ENCODE data around the gene PCDHGA9. TPM values are rescaled to one million over a fixed set of nuclear protein-coding genes. Genes with fewer than 3 reads are reported as not detected.
A peak's percentile ranks its signal among the peaks of the same experiment; 100 is the strongest.
"Not testable (repeated sequence)": the region's sequence is repeated elsewhere in the genome, so short reads cannot be mapped to it uniquely, and the experiment has no call there.

Gene PCDHGA9
- total RNA-seq, 1 experiment from 2014 or later = not detected

GRCh38 chr5:141382469-141383294, 19.9 kb upstream of the PCDHGA9 start, which contains the start of gene PCDHGA7:
PCDHGA7 (plus strand) TSS chr5:141382742; CDS start chr5:141382900, 158 bp downstream.
- no peak for DNase-seq (ENCODE audit: low spot score)
- in situ Hi-C loops (cut with HindIII; ENCODE audit: low sequenced_read_pairs) = no loop called here

DNA sequence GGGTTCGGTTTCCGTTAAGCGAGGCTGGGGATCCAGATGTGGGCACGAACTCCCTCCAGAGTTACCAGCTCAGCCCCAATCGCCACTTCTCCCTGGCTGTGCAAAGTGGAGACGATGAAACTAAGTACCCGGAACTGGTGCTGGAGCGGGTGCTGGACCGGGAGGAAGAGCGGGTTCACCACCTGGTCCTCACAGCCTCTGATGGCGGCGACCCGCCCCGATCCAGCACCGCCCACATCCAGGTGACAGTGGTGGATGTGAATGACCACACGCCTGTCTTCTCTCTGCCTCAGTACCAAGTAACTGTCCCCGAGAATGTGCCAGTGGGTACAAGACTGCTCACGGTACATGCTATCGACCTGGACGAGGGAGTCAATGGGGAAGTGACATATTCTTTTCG, 19.2 kb upstream of the PCDHGA9 start:
- DNase-seq (ENCODE audit: low spot score) = no peak
- in situ Hi-C loops (cut with HindIII; ENCODE audit: low sequenced_read_pairs) = no loop called here

DNA sequence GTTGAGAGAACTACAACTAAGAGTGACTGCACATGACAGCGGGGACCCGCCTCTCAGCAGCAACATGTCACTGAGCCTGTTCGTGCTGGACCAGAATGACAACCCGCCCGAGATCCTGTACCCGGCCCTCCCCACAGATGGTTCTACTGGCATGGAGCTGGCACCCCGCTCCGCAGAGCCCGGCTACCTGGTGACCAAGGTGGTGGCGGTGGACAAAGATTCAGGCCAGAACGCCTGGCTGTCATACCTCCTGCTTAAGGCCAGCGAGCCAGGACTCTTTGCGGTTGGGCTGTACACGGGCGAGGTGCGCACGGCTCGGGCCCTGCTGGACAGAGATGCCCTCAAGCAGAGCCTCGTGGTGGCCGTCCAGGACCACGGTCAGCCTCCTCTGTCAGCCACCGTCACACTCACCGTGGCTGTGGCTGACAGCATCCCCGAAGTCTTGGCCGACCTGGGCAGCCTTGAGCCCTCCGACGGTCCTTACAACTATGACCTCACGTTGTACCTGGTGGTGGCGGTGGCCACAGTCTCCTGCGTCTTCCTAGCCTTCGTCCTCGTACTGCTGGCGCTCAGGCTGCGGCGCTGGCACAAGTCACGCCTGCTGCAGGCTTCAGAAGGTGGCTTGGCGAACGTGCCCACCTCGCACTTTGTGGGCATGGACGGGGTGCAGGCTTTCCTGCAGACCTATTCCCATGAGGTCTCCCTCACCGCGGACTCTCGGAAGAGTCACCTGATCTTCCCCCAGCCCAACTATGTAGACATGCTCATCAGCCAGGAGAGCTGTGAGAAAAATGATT, 17.9 kb upstream of the PCDHGA9 start:
- in situ Hi-C loops (cut with HindIII; ENCODE audit: low sequenced_read_pairs) = no loop called here
- no peak for DNase-seq (ENCODE audit: low spot score)

GRCh38 chr5:141387557-141388311, 14.8 kb upstream of the PCDHGA9 start, which contains the start of gene PCDHGB4:
PCDHGB4 (plus strand) TSS chr5:141387698; CDS start chr5:141387885, 187 bp downstream.
- DNase-seq (ENCODE audit: low spot score); in situ Hi-C loops (cut with HindIII; ENCODE audit: low sequenced_read_pairs): not testable (repeated sequence)

DNA sequence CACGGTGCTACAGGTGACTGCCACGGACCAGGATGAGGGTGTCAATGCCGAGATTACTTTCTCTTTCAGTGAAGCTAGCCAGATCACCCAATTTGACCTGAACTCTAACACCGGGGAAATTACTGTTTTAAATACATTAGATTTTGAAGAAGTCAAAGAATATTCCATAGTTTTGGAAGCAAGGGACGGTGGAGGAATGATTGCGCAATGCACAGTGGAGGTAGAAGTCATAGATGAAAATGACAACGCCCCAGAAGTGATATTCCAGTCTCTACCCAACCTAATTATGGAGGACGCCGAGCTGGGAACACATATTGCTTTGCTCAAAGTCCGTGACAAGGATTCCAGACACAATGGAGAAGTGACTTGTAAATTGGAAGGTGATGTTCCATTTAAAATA, 13.9 kb upstream of the PCDHGA9 start:
- in situ Hi-C loops (cut with HindIII; ENCODE audit: low sequenced_read_pairs) = no loop called here
- no peak for DNase-seq (ENCODE audit: low spot score)

DNA sequence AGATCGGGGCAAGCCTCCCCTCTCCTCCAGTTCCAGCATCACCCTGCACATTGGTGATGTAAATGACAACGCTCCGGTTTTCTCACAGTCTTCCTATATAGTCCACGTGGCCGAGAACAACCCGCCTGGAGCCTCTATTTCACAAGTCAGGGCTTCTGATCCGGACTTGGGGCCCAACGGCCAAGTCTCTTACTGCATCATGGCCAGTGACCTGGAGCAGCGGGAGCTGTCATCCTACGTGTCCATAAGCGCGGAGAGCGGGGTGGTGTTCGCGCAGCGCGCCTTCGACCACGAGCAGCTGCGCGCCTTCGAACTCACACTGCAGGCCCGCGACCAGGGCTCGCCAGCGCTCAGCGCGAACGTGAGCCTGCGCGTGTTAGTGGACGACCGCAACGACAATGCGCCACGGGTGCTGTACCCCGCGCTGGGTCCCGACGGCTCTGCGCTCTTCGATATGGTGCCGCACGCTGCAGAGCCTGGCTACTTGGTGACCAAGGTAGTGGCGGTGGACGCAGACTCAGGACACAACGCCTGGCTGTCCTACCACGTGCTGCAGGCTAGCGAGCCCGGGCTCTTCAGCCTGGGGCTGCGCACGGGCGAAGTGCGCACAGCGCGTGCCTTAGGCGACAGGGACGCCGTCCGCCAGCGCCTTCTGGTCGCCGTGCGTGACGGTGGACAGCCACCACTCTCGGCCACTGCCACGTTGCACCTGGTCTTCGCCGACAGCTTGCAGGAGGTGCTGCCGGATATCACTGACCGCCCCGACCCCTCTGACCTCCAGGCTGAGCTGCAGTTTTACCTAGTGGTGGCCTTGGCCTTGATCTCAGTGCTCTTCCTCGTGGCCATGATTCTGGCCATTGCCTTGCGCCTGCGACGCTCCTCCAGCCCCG, 13.2 kb upstream of the PCDHGA9 start:
- in situ Hi-C loops (cut with HindIII; ENCODE audit: low sequenced_read_pairs) = no loop called here
- no peak for DNase-seq (ENCODE audit: low spot score)

GRCh38 chr5:141392429-141393198, 10.0 kb upstream of the PCDHGA9 start, which contains the start of gene PCDHGA8:
PCDHGA8 (plus strand) TSS chr5:141392633; CDS start chr5:141392814, 181 bp downstream.
- no peak for DNase-seq (ENCODE audit: low spot score)
- in situ Hi-C loops (cut with HindIII; ENCODE audit: low sequenced_read_pairs) = no loop called here

- no peak for DNase-seq (ENCODE audit: low spot score)
- in situ Hi-C loops (cut with HindIII; ENCODE audit: low sequenced_read_pairs) = no loop called here
Measured at GRCh38 chr5:141393267-141393666, 9.3 kb upstream of the PCDHGA9 start.

- in situ Hi-C loops (cut with HindIII; ENCODE audit: low sequenced_read_pairs); DNase-seq (ENCODE audit: low spot score): not testable (repeated sequence)
Measured at GRCh38 chr5:141394401-141395187, 8.0 kb upstream of the PCDHGA9 start.

GRCh38 chr5:141397756-141398551, 4.6 kb upstream of the PCDHGA9 start, which contains the start of gene PCDHGB5:
PCDHGB5 (plus strand) TSS chr5:141397947; CDS start chr5:141398128, 181 bp downstream.
- in situ Hi-C loops (cut with HindIII; ENCODE audit: low sequenced_read_pairs) = not testable (repeated sequence)
- peak; percentile 5 for DNase-seq (ENCODE audit: low spot score)

DNA sequence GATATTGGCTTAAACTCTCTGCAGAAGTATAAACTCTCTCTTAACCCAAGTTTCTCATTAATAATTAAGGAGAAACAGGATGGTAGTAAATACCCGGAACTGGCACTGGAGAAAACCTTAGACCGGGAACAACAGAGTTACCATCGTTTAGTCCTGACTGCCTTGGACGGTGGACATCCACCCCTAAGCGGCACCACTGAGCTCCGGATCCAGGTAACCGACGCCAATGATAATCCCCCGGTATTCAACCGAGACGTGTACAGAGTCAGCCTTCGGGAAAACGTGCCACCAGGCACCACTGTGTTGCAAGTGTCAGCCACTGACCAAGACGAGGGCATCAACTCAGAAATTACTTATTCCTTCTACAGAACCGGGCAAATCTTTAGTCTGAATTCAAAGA, 4.0 kb upstream of the PCDHGA9 start:
- no peak for DNase-seq (ENCODE audit: low spot score)
- in situ Hi-C loops (cut with HindIII; ENCODE audit: low sequenced_read_pairs) = no loop called here

DNA sequence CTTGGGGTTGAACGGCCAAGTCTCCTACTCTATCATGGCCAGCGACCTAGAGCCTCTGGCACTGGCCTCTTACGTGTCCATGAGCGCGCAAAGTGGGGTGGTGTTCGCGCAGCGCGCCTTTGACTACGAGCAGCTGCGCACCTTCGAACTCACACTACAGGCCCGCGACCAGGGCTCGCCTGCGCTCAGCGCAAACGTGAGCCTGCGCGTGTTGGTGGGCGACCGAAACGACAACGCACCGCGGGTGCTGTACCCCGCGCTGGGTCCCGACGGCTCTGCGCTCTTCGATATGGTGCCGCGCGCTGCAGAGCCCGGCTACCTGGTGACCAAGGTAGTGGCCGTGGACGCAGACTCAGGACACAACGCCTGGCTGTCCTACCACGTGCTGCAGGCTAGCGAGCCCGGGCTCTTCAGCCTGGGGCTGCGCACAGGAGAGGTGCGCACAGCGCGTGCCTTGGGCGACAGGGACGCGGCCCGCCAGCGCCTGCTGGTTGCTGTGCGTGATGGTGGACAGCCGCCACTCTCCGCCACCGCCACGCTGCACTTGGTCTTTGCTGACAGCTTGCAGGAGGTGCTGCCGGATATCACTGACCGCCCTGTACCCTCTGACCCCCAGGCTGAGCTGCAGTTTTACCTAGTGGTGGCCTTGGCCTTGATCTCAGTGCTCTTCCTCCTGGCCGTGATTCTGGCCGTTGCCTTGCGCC, 2.9 kb upstream of the PCDHGA9 start:
- in situ Hi-C loops (cut with HindIII; ENCODE audit: low sequenced_read_pairs) = no loop called here
- no peak for DNase-seq (ENCODE audit: low spot score)

GRCh38 chr5:141403387-141403786, 809 bp downstream of the PCDHGA9 start:
- in situ Hi-C loops (cut with HindIII; ENCODE audit: low sequenced_read_pairs) = no loop called here
- DNase-seq (ENCODE audit: low spot score) = no peak

- in situ Hi-C loops (cut with HindIII; ENCODE audit: low sequenced_read_pairs) = not testable (repeated sequence)
- peak; percentile 9 for DNase-seq (ENCODE audit: low spot score)
Measured at GRCh38 chr5:141407790-141408505, 5.4 kb downstream of the PCDHGA9 start, which contains the start of gene PCDHGB6. PCDHGB6 (plus strand) TSS chr5:141408021; CDS start chr5:141408203, 182 bp downstream.
